A673 (cell line): ENCODE data around the gene TOM1. TPM values are rescaled to one million over a fixed set of nuclear protein-coding genes. Genes with fewer than 3 reads are reported as not detected.

Source experiments
- BruUV-seq: library from RNA; stranded (reverse); fragments of 400-500 nt; replicated peaks from 2 replicates; lab custom pipeline; 2021; lab: Mats Ljungman, UMichigan
- CTCF ChIA-PET: fragments of 300-600 bp; sonication (Branson Sonifier 250); formaldehyde crosslinking; loops from one replicate; lab custom pipeline; 2022; ENCODE audit warnings: antibody characterized with exemption; lab: Charles Lee
- POLR2A ChIA-PET: fragments of 300-600 bp; sonication (Branson Sonifier 250); formaldehyde crosslinking; loops from one replicate; lab custom pipeline; 2022; ENCODE audit warnings: antibody characterized with exemption; ENCODE audit not compliant: low non-redundant PET; lab: Charles Lee
- DNase-seq: peaks from one replicate; pipeline ENCODE4 v3.0.0-alpha.2; 2015; ENCODE audit warnings: low spot score
- H3K27ac ChIP-seq: fragments of 200-600 bp; sonication (generic); 2 replicates; pipeline ENCODE4 v1.5.1; 2016; ENCODE audit warnings: mixed run types, low read depth, mild to moderate bottlenecking, mixed read lengths, antibody characterized with exemption, low read length; ENCODE audit not compliant: poor library complexity, severe bottlenecking
- H3K27me3 ChIP-seq: fragments of 200-600 bp; sonication (generic); replicated peaks from 2 replicates; pipeline ENCODE4 v1.6.1; 2017; ENCODE audit warnings: mixed run types, low read depth, mild to moderate bottlenecking, mixed read lengths, antibody characterized with exemption, low read length; ENCODE audit not compliant: insufficient read depth, poor library complexity
- H3K36me3 ChIP-seq: fragments of 200-600 bp; sonication (generic); 2 replicates; pipeline ENCODE4 v1.6.1; 2016; ENCODE audit warnings: mixed run types, mild to moderate bottlenecking, mixed read lengths, antibody characterized with exemption, low read length; ENCODE audit not compliant: insufficient read depth, poor library complexity, severe bottlenecking
- H3K4me1 ChIP-seq: fragments of 200-600 bp; sonication (generic); 2 replicates; pipeline ENCODE4 v1.6.1; 2017; ENCODE audit warnings: mixed run types, mild to moderate bottlenecking, mixed read lengths, antibody characterized with exemption, low read length; ENCODE audit not compliant: insufficient read depth, poor library complexity, severe bottlenecking
- H3K4me3 ChIP-seq: fragments of 200-600 bp; sonication (generic); 2 replicates; pipeline ENCODE4 v1.5.1; 2016; ENCODE audit warnings: low read depth, mixed run types, mild to moderate bottlenecking, mixed read lengths, low read length; ENCODE audit not compliant: poor library complexity, severe bottlenecking
- H3K9me3 ChIP-seq: fragments of 200-600 bp; sonication (generic); 2 replicates; pipeline ENCODE4 v1.6.1; 2016; ENCODE audit warnings: mixed run types, low read depth, mild to moderate bottlenecking, mixed read lengths, antibody characterized with exemption, low read length; ENCODE audit not compliant: poor library complexity, severe bottlenecking
- EZH2 ChIP-seq: fragments of 200-600 bp; sonication (generic); IDR thresholded peaks from 2 replicates; pipeline ENCODE4 v1.6.1; 2017; ENCODE audit warnings: borderline replicate concordance, low read depth, mild to moderate bottlenecking, mixed read lengths, antibody characterized with exemption, low read length; ENCODE audit not compliant: poor library complexity, severe bottlenecking
- intact Hi-C: fragments of 100-400 bp; cut with micrococcal nuclease; formaldehyde crosslinking; loops from one replicate; pipeline ENCODE4 v1.10.0; 2022; ENCODE audit not compliant: unreplicated experiment
- total RNA-seq: library from RNA; stranded (reverse); gene quantifications from 2 replicates; pipeline ENCODE4 v1.2.3, GENCODE V29; 2021
- TF ChIP-seq, protein P1 (sequence below): fragments of 300-800, 200-600 bp; sonication (generic); conservative IDR thresholded peaks from 2 replicates; pipeline ENCODE4 v1.5.1; 2017; ENCODE audit warnings: low read depth, mild to moderate bottlenecking, antibody characterized with exemption, low read length, moderate library complexity, mixed read lengths

TOM1 gene
- total RNA-seq, 1 experiment from 2014 or later, result 22.8 TPM

DNA sequence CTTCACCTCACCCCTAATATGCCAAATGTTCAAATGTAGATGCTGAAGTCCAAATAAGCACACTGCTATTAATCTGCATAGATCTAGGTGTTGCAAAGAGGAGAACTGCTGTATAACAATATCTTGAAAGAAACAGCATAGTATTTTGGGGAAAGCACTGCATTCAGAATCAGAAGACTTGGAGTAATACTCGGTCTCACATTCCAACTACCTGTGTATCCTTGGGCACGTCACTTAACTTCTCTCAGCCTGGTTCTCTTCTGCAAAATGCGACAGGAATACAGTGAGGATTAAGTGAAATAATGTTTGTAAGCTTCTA is 42.7 kb upstream of the TOM1 start:
- ChIA-PET POLR2A (no interaction called here), CTCF (no interaction called here)
- H3K4me1 ChIP-seq, result peaks cover 12% of the 10 kb centered on the region
- no peaks in the 10 kb centered on the region for H3K9me3 ChIP-seq
- BruUV-seq, result no TSS peak
- H3K36me3 ChIP-seq, result peaks cover under 1% of the 10 kb centered on the region
- intact Hi-C loops, result no loop called here
- no peaks in the 10 kb centered on the region for H3K27me3 ChIP-seq
- peak overlapping the region; percentile 95 for H3K4me3 ChIP-seq
- H3K27ac ChIP-seq, result peak overlapping the region; percentile 100
- DNase-seq, result no peak
- no peak for TF ChIP-seq EZH2
- TF ChIP-seq, protein P1, sequence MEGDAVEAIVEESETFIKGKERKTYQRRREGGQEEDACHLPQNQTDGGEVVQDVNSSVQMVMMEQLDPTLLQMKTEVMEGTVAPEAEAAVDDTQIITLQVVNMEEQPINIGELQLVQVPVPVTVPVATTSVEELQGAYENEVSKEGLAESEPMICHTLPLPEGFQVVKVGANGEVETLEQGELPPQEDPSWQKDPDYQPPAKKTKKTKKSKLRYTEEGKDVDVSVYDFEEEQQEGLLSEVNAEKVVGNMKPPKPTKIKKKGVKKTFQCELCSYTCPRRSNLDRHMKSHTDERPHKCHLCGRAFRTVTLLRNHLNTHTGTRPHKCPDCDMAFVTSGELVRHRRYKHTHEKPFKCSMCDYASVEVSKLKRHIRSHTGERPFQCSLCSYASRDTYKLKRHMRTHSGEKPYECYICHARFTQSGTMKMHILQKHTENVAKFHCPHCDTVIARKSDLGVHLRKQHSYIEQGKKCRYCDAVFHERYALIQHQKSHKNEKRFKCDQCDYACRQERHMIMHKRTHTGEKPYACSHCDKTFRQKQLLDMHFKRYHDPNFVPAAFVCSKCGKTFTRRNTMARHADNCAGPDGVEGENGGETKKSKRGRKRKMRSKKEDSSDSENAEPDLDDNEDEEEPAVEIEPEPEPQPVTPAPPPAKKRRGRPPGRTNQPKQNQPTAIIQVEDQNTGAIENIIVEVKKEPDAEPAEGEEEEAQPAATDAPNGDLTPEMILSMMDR, result no peak

DNA sequence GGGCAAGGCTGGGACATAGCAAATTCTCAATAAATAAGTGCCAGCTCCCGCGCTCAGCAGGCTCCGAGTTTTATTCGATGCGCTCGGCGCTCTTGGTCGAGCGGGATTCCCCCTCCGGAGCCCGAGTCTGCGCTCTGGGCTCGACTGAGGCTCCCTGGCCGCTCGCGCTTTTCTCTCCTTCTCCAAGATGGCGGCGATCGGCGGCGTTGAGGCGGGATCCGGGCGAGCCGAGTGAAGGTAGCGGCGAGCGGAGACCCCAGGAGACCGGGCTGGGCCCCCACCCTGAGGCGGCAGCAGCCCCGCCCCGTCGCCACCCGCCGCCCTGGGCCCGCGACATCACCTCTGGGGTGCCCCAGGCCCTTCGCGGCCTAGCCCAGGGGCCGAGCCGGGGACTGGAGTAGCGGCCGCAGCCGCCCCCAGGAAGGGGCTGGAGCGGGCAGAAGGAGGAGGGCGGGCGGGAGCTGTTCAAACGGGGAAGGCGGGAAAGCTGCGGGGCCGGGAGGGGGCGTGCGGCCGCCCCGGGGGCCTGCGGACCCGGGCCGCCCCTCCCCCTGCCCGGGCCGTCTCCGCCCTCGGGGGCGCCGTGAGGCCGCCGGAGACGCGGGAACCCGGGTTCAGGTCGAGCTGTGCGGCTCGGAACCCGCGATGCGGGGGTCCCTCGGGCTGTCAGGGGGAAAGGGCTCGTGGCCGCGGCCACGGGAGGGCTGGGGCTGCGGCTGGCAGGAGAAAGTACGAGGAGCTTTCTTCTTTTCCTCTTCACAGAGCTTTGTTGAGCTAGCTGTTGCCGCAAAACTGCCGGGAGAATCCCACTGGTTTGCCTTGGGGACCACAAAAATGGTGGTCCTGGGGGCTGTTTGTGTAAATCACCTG is 42.1 kb upstream of the TOM1 start, which contains the start of gene HMGXB4:
Gene HMGXB4, plus strand, starts transcription at position 173 of the 870 bp plus-strand sequence. CDS start 4,898 bp downstream, outside the sequence.
- CTCF ChIA-PET, result no interaction called here

DNA sequence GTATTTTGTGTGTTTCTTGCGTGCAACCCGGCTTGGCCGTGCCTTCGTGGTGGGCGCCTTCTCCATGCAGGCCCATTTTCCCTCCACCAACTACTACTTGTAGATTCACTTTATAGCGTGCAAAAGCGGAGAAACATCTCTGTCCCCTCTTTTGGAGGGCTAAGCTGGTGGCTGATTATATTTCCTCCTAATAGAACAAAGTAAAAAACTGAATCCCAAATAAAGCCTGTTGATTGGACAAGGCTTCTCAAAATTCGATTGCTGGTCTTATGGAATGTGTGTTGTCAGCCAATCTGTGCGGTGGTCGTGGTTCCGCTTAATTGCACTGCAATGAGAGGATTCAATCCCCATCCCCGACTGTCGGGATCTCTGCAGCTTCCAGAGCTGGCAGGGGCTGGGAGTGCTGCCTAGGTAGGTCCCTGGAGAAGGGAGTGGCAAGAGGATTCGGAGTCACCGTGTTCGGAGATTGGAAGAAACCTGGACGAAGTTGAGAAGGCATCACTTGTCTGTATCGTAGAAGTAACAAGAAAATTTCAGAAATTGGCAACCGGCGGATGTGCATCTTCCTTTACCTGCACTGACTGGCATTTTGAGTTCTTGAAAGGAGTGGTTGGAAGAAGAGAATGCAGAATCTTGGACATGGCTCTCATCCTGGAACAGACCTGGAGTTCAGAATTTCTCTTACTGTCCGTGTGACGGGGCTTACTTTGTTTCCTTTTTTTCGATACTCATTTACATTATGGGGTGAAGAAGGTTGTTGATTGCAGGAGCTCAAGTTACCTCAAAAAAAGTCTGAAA is 41.3 kb upstream of the TOM1 start:
- H3K4me3 ChIP-seq, result peak overlapping the region; percentile 95
- H3K27ac ChIP-seq, result peak overlapping the region; percentile 100
- TF ChIP-seq EZH2, result no peak
- TF ChIP-seq, protein P1, result no peak
- H3K9me3 ChIP-seq, result no peaks in the 10 kb centered on the region
- H3K4me1 ChIP-seq, result peaks cover 12% of the 10 kb centered on the region
- ChIA-PET POLR2A (interaction anchor here (0.5 kb wide), 1 partner anchor 39 kb away, joined by 7 read pairs; no protein-coding TSS in a partner anchor), CTCF (no interaction called here)
- peaks cover 15% of the 10 kb centered on the region for H3K36me3 ChIP-seq
- intact Hi-C loops, result no loop called here
- no peaks in the 10 kb centered on the region for H3K27me3 ChIP-seq
- peak; percentile 57 for DNase-seq
- BruUV-seq, result no TSS peak

More for the DNA sequence above, 42.1 kb upstream of the TOM1 start, which contains the start of gene HMGXB4:
- H3K4me1 ChIP-seq, result peaks cover 12% of the 10 kb centered on the region
- TF ChIP-seq, protein P1, result no peak; the same call in 1 of the 2 replicates
- TF ChIP-seq EZH2, result no peak
- H3K36me3 ChIP-seq, result peaks cover 6% of the 10 kb centered on the region
- no peaks in the 10 kb centered on the region for H3K27me3 ChIP-seq
- peak within 1 kb of the TSS; percentile 100 for H3K27ac ChIP-seq
- BruUV-seq, result no TSS peak
- H3K9me3 ChIP-seq, result no peaks in the 10 kb centered on the region
- POLR2A ChIA-PET, result interaction anchor here (0.5 kb wide), 1 partner anchor 40 kb away, joined by 7 read pairs; no protein-coding TSS in a partner anchor
- H3K4me3 ChIP-seq, result peak within 1 kb of the TSS; percentile 95
- intact Hi-C loops, result no loop called here
- peak; percentile 96 for DNase-seq
